Ureter (tissue), 1 donor: ENCODE results near the gene ARMCX1. TPM values are rescaled to one million over a fixed set of nuclear protein-coding genes. Genes with fewer than 3 reads are reported as not detected.
A peak's percentile ranks its signal among the peaks of the same experiment; 100 is the strongest.
"Not testable (repeated sequence)": the region's sequence is repeated elsewhere in the genome, so short reads cannot be mapped to it uniquely, and the experiment has no call there.

Experiments
- DNase-seq: peaks from one replicate; pipeline ENCODE4 v3.0.0-alpha.2; 2020; ENCODE audit warnings: low spot score
- total RNA-seq: library from RNA; stranded (reverse); gene quantifications from one replicate; pipeline ENCODE4 v1.2.4, GENCODE V29; 2023
- donor health status: DM: yes; HTN: yes; CAD: no.

ARMCX1 gene
- 17.6 TPM for total RNA-seq

DNA sequence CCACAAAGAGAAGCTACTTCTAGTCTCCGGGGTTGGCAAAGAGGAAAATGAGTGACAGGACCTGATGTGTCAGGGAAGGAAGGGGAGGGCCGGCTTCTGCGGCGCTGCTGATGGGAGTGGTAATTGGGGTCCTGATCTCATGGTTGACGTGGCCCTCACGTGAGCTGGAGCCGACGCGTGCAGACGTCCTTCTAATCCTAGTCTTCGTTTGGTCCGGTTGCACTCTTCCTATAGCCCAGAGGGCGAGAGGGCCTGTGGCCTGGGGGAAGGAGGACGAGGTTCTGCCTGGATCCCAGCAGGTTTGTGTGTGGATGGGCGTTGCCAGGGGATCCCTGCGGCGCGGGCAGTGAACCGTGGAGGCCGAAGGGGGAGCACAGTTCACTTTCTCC lies at the start of gene ARMCX1:
TSS of gene ARMCX1 (plus strand) at position 186 of the 389 bp plus-strand sequence. CDS start 2,384 bp downstream, outside the sequence.
- DNase-seq = peak; percentile 63

DNA sequence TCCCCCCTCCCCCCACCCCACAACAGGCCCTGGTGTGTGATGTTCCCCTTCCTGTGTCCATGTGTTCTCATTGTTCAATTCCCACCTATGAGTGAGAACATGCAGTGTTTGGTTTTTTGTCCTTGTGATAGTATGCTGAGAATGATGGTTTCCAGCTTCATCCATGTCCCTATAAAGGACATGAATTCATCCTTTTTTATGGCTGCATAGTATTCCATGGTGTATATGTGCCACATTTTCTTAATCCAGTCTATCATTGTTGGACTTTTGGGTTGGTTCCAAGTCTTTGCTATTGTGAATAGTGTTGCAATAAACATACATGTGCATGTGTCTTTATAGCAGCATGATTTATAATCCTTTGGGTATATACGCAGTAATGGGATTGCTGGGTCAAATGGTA lies 47.4 kb upstream of the ARMCX1 start:
- not testable (repeated sequence) for DNase-seq

DNA sequence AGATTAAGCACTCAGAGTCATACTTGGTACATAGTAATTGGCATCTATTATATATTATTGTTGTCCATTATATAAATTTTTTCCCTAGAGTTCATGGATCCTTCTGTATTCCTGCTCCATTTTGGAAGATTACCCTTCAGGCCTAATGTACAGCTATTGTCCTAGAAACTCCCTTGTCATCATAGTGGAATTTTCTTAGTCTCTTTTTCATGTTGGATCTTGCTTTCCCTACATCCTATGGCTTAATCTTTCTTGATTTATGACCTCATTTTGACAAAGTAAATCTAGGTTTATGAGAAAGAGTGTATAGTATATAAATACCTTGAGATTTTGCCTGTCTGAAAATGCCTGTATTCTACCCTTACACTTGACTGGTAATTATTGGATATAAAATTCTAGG lies 43.0 kb upstream of the ARMCX1 start:
- DNase-seq = no peak

GRCh38 chrX:101507986-101508385 lies 42.4 kb upstream of the ARMCX1 start:
- DNase-seq = no peak

DNA sequence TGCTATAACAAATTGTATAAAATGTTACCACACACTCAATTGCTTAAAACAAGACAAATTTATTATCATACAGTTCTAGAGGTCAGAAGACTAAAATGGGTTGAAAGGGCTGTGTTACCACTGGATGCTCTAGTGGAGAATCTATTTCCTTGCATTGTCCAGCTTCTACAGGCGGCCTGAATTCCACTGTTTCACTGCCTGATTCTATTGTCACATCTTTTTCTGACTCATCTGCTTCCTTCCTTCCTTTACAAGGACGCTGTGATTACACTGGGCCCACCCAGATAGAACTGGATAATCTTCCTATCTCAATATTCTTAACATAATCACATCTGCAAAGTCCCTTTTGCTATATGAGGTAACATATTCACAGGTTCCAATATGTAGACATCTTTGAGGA lies 19.4 kb upstream of the ARMCX1 start:
- no peak for DNase-seq

DNA sequence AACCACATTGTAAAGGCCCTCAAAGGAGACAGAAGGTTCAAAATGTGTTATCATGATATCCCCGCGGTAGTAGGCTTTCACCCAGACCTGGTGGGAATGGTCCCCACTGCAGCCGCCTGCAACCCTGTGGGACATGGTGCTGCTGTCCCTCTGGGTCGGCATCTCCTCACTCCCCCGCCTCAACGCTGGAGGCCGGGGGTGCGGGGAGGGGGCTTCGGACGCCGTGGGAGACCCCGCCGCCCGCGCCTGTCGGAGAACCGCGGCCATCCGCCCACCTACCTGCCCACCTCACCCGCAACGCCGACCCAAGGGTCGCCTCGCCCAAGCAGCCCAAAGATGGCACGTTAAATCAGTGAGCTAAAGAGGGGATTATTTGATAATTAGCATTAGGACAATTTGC lies 11.2 kb upstream of the ARMCX1 start:
- DNase-seq = no peak

- DNase-seq = peak; percentile 52
These were observed 518 bp downstream of the ARMCX1 start for GRCh38 chrX:101550751-101551379.

- no peak for DNase-seq
These were observed 1.0 kb downstream of the ARMCX1 start for GRCh38 chrX:101551380-101551767.

GRCh38 chrX:101552714-101553113 lies 2.4 kb downstream of the ARMCX1 start:
- DNase-seq = no peak

DNA sequence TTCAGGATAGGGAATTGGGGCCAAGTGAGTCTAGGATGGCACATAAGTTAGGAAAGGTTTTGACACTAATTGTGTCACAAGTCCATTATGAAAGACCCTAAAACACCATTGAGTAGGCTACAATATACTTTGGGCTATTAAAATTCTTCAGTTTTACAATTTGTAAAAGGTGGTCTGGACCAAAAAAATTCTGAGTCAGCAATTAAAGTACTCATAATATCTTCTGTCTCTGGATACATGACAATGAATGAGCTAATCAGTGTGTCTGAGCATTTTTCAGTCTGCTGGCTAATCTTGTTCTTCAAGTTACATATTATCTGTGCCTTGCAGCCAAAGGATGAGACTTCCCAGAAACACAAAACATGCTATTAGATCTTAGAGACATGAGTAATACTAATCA lies 14.3 kb downstream of the ARMCX1 start:
- DNase-seq = no peak

- DNase-seq = no peak
These were observed 45.5 kb downstream of the ARMCX1 start for GRCh38 chrX:101595739-101596419.

- DNase-seq = not testable (repeated sequence)
These were observed 49.2 kb downstream of the ARMCX1 start for GRCh38 chrX:101599592-101599991.

GRCh38 chrX:101602077-101602476 lies 51.7 kb downstream of the ARMCX1 start:
- no peak for DNase-seq

Other genes with a start within 250 kb of the ARMCX1 start
- gene TIMM8A, start 201.8 kb upstream of the ARMCX1 start, total RNA-seq = 16.7 TPM
- gene BTK, start 164.4 kb upstream of the ARMCX1 start, total RNA-seq = 7.9 TPM
- 427 TPM for gene RPL36A, start 159.5 kb upstream of the ARMCX1 start, total RNA-seq
- gene GLA, start 142.6 kb upstream of the ARMCX1 start, total RNA-seq = 13.7 TPM
- 64.0 TPM for gene HNRNPH2, start 142.3 kb upstream of the ARMCX1 start, total RNA-seq
- 29.8 TPM for gene ARMCX4, start 65.1 kb upstream of the ARMCX1 start, total RNA-seq
- gene ARMCX6, start 67.5 kb downstream of the ARMCX1 start, total RNA-seq = 57.4 TPM
- gene ARMCX3, start 72.6 kb downstream of the ARMCX1 start, total RNA-seq = 53.3 TPM
- 57.8 TPM for gene ARMCX2, start 109.3 kb downstream of the ARMCX1 start, total RNA-seq